ENCODE measurements around the gene RGS9BP.

- TF ChIP-seq BACH1 (IDR thresholded peaks at IDR 0.05; ENCODE audit: borderline replicate concordance) (no peak), REST (IDR thresholded peaks at IDR 0.05; ENCODE audit: low read depth, low read length) (no peak), NFYA (IDR thresholded peaks at IDR 0.05; ENCODE audit: borderline replicate concordance, low read depth, low read length) (no peak), GABPA (IDR thresholded peaks at IDR 0.05; ENCODE audit: low read depth) (no peak)
Observed at GRCh38 chr19:32647361-32647760, 28.3 kb upstream of the RGS9BP start.
